ENCODE measurements around the gene PCDHGA1. TPM values are rescaled to one million over a fixed set of nuclear protein-coding genes. Genes with fewer than 3 reads are reported as not detected.
A peak's percentile ranks its signal among the peaks of the same experiment; 100 is the strongest.
"Not testable (repeated sequence)": the region's sequence is repeated elsewhere in the genome, so short reads cannot be mapped to it uniquely, and the experiment has no call there.

The PCDHGA1 gene
- total and polyA plus RNA-seq, 5 experiments from 2014 or later: 0.38 to 0.52 TPM; not detected in 3

DNA sequence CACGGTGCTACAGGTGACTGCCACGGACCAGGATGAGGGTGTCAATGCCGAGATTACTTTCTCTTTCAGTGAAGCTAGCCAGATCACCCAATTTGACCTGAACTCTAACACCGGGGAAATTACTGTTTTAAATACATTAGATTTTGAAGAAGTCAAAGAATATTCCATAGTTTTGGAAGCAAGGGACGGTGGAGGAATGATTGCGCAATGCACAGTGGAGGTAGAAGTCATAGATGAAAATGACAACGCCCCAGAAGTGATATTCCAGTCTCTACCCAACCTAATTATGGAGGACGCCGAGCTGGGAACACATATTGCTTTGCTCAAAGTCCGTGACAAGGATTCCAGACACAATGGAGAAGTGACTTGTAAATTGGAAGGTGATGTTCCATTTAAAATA is 58.3 kb downstream of the PCDHGA1 start:
- H3K9me3 Mint-ChIP-seq: peaks cover 14 to 88% (median 51%) of the 10 kb centered on the region in 9 donors
- ATAC-seq: no peak
- peaks cover 23 to 58% (median 34%) of the 10 kb centered on the region in 3 donors for H3K36me3 Mint-ChIP-seq
- POLR2A ChIA-PET: no interaction called here
- H3K27ac Mint-ChIP-seq: peak overlapping the region in 1 of 10 donors; percentile 53
- peaks cover 40 to 89% (median 75%) of the 10 kb centered on the region in 5 donors for H3K27me3 Mint-ChIP-seq
- peaks cover 0 to 2% (median 1%) of the 10 kb centered on the region in 4 donors for H3K4me1 Mint-ChIP-seq
- H3K4me3 Mint-ChIP-seq: peak overlapping the region in 2 of 10 donors; percentile 24 to 29
- no peak for DNase-seq

DNA sequence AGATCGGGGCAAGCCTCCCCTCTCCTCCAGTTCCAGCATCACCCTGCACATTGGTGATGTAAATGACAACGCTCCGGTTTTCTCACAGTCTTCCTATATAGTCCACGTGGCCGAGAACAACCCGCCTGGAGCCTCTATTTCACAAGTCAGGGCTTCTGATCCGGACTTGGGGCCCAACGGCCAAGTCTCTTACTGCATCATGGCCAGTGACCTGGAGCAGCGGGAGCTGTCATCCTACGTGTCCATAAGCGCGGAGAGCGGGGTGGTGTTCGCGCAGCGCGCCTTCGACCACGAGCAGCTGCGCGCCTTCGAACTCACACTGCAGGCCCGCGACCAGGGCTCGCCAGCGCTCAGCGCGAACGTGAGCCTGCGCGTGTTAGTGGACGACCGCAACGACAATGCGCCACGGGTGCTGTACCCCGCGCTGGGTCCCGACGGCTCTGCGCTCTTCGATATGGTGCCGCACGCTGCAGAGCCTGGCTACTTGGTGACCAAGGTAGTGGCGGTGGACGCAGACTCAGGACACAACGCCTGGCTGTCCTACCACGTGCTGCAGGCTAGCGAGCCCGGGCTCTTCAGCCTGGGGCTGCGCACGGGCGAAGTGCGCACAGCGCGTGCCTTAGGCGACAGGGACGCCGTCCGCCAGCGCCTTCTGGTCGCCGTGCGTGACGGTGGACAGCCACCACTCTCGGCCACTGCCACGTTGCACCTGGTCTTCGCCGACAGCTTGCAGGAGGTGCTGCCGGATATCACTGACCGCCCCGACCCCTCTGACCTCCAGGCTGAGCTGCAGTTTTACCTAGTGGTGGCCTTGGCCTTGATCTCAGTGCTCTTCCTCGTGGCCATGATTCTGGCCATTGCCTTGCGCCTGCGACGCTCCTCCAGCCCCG is 59.1 kb downstream of the PCDHGA1 start:
- Mint-ChIP-seq H3K9me3 (peaks cover 14 to 87% (median 51%) of the 10 kb centered on the region in 9 donors), H3K4me3 (peak overlapping the region in 3 of 10 donors; percentile 29 to 71 (median 49)), H3K27ac (no peak overlapping the region), H3K27me3 (peaks cover 44 to 92% (median 74%) of the 10 kb centered on the region in 5 donors), H3K36me3 (peaks cover 23 to 57% (median 39%) of the 10 kb centered on the region in 3 donors), H3K4me1 (peaks cover 0 to 2% (median 1%) of the 10 kb centered on the region in 4 donors)
- POLR2A ChIA-PET: no interaction called here
- no peak for ATAC-seq
- no peak for DNase-seq

DNA sequence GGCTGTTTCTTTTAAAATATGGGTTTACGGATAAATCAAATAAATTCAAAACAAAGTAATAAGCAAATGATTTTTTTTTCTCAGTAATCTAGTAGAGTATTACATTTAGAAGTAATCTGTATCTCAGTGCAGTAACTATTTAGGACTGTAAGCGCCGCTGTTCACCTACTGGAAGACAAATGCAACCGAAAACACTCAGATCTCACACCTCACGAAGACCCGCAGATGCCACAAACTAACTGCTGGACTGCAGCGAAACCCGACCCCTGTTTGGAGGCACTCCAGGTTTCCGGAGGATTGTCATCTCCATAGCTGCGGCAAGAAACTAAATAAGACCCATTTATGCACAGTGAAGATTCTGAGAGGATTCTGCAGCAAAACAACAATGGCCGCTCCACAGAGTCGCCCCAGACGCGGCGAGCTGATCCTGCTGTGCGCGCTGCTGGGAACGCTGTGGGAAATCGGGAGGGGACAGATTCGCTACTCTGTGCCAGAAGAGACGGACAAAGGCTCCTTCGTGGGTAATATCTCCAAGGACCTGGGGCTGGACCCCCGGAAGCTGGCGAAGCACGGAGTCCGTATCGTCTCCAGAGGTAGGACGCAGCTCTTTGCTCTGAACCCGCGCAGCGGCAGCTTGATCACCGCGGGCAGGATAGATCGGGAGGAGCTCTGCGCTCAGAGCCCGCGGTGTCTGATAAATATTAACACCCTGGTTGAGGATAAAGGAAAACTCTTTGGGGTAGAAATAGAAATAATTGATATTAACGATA is 62.3 kb downstream of the PCDHGA1 start, which contains the start of gene PCDHGA8:
Gene PCDHGA8 (plus strand): TSS at position 205 of the 770 bp plus-strand sequence. CDS start 181 bp downstream, at position 386.
- H3K36me3 Mint-ChIP-seq: peaks cover 21 to 51% (median 35%) of the 10 kb centered on the region in 3 donors
- H3K4me3 Mint-ChIP-seq: peak within 1 kb of the TSS in 1 of 10 donors; percentile 52
- H3K27ac Mint-ChIP-seq: peak within 1 kb of the TSS in 1 of 10 donors; percentile 67
- DNase-seq: no peak
- H3K9me3 Mint-ChIP-seq: peaks cover 0 to 83% (median 38%) of the 10 kb centered on the region in 9 donors
- peaks cover 0 to 2% (median 0%) of the 10 kb centered on the region in 4 donors for H3K4me1 Mint-ChIP-seq
- POLR2A ChIA-PET: interaction anchor here (0.6 kb wide), 1 partner anchor 497 kb away, joined by 5 read pairs; no protein-coding TSS in a partner anchor
- H3K27me3 Mint-ChIP-seq: peaks cover 41 to 87% (median 68%) of the 10 kb centered on the region in 5 donors
- ATAC-seq: no peak

DNA sequence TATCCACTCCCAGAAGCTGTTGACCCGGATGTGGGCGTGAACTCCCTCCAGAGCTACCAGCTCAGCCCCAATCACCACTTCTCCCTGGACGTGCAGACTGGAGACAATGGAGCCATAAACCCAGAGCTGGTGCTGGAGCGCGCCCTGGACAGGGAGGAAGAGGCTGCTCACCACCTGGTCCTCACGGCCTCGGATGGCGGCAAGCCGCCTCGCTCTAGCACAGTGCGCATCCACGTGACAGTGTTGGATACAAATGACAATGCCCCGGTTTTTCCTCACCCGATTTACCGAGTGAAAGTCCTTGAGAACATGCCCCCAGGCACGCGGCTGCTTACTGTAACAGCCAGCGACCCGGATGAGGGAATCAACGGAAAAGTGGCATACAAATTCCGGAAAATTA is 63.0 kb downstream of the PCDHGA1 start:
- Mint-ChIP-seq H3K4me3 (no peak overlapping the region), H3K4me1 (peaks cover 0 to 2% (median 0%) of the 10 kb centered on the region in 4 donors), H3K9me3 (peaks cover 0 to 80% (median 38%) of the 10 kb centered on the region in 9 donors), H3K27ac (no peak overlapping the region), H3K27me3 (peaks cover 39 to 84% (median 66%) of the 10 kb centered on the region in 5 donors), H3K36me3 (peaks cover 20 to 50% (median 35%) of the 10 kb centered on the region in 3 donors)
- no peak for ATAC-seq
- POLR2A ChIA-PET: interaction anchor here (0.6 kb wide), 1 partner anchor 496 kb away, joined by 5 read pairs; no protein-coding TSS in a partner anchor
- DNase-seq: no peak

DNA sequence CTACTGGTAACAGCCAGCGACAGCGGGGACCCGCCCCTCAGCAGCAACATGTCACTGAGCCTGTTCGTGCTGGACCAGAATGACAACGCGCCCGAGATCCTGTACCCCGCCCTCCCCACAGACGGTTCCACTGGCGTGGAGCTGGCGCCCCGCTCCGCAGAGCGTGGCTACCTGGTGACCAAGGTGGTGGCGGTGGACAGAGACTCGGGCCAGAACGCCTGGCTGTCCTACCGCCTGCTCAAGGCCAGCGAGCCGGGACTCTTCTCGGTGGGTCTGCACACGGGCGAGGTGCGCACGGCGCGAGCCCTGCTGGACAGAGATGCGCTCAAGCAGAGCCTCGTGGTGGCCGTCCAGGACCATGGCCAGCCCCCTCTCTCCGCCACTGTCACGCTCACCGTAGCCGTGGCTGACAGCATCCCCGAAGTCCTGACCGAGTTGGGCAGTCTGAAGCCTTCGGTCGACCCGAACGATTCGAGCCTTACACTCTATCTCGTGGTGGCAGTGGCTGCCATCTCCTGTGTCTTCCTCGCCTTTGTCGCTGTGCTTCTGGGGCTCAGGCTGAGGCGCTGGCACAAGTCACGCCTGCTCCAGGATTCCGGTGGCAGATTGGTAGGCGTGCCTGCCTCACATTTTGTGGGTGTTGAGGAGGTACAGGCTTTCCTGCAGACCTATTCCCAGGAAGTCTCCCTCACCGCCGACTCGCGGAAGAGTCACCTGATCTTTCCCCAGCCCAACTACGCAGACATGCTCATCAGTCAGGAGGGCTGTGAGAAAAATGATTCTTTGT is 64.3 kb downstream of the PCDHGA1 start:
- peak overlapping the region in 1 of 10 donors; percentile 24 for H3K27ac Mint-ChIP-seq
- peaks cover 19 to 49% (median 37%) of the 10 kb centered on the region in 3 donors for H3K36me3 Mint-ChIP-seq
- DNase-seq, H3K4me1 Mint-ChIP-seq, H3K4me3 Mint-ChIP-seq, ATAC-seq, POLR2A ChIA-PET: not testable (repeated sequence)
- peaks cover 40 to 83% (median 67%) of the 10 kb centered on the region in 5 donors for H3K27me3 Mint-ChIP-seq
- H3K9me3 Mint-ChIP-seq: peaks cover 0 to 77% (median 37%) of the 10 kb centered on the region in 9 donors

DNA sequence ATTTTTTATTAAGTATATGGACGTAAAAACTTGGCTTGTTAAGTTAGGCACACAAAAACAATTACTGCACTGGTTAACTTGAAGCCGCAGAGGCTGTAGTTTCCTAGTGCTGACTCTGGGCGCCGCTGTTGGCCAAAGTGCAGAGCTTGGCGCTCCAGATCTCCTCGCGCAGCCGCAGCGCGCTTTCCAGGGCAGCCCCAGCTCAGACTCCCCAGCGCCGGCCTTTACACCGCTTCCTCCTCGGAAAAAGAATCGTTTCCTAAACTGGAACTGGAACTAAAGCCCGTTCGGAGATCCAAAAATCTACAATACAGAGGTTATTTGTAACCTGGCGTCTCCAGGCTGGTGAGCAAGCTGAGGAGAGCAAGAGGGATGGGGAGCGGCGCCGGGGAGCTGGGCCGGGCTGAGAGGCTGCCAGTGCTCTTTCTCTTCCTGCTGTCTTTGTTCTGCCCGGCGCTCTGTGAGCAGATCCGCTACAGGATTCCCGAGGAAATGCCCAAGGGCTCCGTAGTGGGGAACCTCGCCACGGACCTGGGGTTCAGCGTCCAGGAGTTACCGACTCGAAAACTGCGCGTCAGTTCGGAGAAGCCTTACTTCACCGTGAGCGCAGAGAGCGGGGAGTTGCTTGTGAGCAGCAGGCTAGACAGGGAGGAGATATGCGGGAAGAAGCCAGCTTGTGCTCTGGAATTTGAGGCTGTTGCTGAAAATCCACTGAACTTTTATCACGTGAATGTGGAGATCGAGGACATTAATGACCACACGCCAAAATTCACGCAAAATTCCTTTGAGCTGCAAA is 67.6 kb downstream of the PCDHGA1 start, which contains the start of gene PCDHGB5:
Gene PCDHGB5 (plus strand): TSS at position 192 of the 796 bp plus-strand sequence. CDS start 181 bp downstream, at position 373.
- DNase-seq (peak in 4 of 10 donors; percentile 18 to 50 (median 34)), ATAC-seq (peak; percentile 84 to 85)
- Mint-ChIP-seq H3K4me3 (peak within 1 kb of the TSS; percentile 38 to 67 (median 57)), H3K36me3 (peaks cover 19 to 49% (median 29%) of the 10 kb centered on the region in 3 donors), H3K27ac (peak within 1 kb of the TSS in 1 of 10 donors; percentile 79), H3K9me3 (peaks cover 0 to 71% (median 31%) of the 10 kb centered on the region in 9 donors), H3K27me3 (peaks cover 38 to 80% (median 58%) of the 10 kb centered on the region in 5 donors)
- H3K4me1 Mint-ChIP-seq, POLR2A ChIA-PET: not testable (repeated sequence)

DNA sequence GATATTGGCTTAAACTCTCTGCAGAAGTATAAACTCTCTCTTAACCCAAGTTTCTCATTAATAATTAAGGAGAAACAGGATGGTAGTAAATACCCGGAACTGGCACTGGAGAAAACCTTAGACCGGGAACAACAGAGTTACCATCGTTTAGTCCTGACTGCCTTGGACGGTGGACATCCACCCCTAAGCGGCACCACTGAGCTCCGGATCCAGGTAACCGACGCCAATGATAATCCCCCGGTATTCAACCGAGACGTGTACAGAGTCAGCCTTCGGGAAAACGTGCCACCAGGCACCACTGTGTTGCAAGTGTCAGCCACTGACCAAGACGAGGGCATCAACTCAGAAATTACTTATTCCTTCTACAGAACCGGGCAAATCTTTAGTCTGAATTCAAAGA is 68.3 kb downstream of the PCDHGA1 start:
- Mint-ChIP-seq H3K36me3 (peaks cover 18 to 48% (median 26%) of the 10 kb centered on the region in 3 donors), H3K4me3 (no peak overlapping the region), H3K27ac (peak overlapping the region in 1 of 10 donors; percentile 79), H3K9me3 (peaks cover 0 to 71% (median 29%) of the 10 kb centered on the region in 9 donors), H3K4me1 (no peaks in the 10 kb centered on the region), H3K27me3 (peaks cover 40 to 80% (median 61%) of the 10 kb centered on the region in 5 donors)
- DNase-seq (no peak), ATAC-seq (no peak)
- POLR2A ChIA-PET: no interaction called here

DNA sequence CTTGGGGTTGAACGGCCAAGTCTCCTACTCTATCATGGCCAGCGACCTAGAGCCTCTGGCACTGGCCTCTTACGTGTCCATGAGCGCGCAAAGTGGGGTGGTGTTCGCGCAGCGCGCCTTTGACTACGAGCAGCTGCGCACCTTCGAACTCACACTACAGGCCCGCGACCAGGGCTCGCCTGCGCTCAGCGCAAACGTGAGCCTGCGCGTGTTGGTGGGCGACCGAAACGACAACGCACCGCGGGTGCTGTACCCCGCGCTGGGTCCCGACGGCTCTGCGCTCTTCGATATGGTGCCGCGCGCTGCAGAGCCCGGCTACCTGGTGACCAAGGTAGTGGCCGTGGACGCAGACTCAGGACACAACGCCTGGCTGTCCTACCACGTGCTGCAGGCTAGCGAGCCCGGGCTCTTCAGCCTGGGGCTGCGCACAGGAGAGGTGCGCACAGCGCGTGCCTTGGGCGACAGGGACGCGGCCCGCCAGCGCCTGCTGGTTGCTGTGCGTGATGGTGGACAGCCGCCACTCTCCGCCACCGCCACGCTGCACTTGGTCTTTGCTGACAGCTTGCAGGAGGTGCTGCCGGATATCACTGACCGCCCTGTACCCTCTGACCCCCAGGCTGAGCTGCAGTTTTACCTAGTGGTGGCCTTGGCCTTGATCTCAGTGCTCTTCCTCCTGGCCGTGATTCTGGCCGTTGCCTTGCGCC is 69.4 kb downstream of the PCDHGA1 start:
- Mint-ChIP-seq H3K4me3 (peak overlapping the region in 3 of 10 donors; percentile 7 to 36 (median 17)), H3K27ac (peak overlapping the region in 2 of 10 donors; percentile 21 to 33), H3K36me3 (peaks cover 14 to 50% (median 29%) of the 10 kb centered on the region in 3 donors), H3K27me3 (peaks cover 42 to 80% (median 63%) of the 10 kb centered on the region in 5 donors), H3K4me1 (no peaks in the 10 kb centered on the region), H3K9me3 (peaks cover 0 to 72% (median 26%) of the 10 kb centered on the region in 9 donors)
- no peak for DNase-seq
- ATAC-seq: no peak
- POLR2A ChIA-PET: no interaction called here

DNA sequence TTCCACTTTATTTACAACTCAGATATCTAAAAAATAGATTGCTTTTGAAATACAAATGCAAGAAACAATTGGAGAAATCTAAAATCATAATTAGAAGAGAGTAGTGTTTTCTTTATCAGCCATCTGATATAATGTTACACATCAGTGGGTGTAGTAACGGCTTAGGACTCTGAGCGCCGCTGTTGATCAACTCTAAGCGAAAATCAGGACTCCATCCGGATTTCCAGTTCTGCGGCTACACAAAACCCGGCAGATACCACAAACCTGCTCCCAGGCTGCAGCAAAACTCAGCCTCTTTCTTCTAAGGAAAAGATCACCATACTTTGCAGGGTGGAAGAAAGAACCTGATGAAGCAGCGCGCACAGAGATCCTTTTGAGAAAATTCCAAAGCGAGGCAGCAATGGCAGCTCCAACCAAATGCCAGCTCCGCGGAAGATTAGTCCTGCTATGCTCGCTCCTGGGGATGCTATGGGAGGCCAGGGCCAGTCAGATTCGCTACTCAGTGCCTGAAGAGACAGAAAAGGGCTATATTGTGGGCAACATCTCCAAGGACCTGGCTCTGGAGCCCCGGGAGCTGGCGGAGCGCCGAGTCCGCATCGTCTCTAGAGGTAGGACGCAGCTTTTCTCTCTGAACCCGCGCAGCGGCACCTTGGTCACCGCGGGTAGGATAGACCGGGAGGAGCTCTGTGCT is 72.4 kb downstream of the PCDHGA1 start, which contains the start of gene PCDHGA9:
Gene PCDHGA9 (plus strand): TSS at position 226 of the 691 bp plus-strand sequence. CDS start 175 bp downstream, at position 401.
- Mint-ChIP-seq H3K4me1 (no peaks in the 10 kb centered on the region), H3K4me3 (peak within 1 kb of the TSS; percentile 43 to 77 (median 60)), H3K9me3 (peaks cover 0 to 73% (median 30%) of the 10 kb centered on the region in 9 donors), H3K27ac (no peak within 1 kb of the TSS), H3K27me3 (peaks cover 45 to 84% (median 63%) of the 10 kb centered on the region in 5 donors), H3K36me3 (peaks cover 7 to 45% (median 24%) of the 10 kb centered on the region in 3 donors)
- DNase-seq: no peak
- ATAC-seq: no peak
- POLR2A ChIA-PET: no interaction called here

DNA sequence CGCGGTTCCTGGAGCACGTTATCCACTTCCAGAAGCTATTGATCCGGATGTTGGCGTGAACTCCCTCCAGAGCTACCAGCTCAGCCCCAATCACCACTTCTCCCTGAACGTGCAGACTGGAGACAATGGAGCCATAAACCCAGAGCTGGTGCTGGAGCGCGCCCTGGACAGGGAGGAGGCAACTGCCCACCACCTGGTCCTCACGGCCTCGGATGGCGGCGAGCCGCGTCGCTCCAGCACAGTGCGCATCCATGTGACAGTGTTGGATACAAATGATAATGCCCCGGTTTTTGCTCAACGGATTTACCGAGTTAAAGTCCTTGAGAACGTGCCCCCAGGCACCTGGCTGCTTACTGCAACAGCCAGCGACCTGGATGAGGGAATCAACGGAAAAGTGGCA is 73.1 kb downstream of the PCDHGA1 start:
- Mint-ChIP-seq H3K9me3 (peaks cover 0 to 80% (median 34%) of the 10 kb centered on the region in 9 donors), H3K36me3 (peaks cover 7 to 50% (median 25%) of the 10 kb centered on the region in 3 donors), H3K4me1 (peaks cover 0 to 2% (median 2%) of the 10 kb centered on the region in 4 donors), H3K4me3 (peak overlapping the region in 1 of 10 donors; percentile 7), H3K27me3 (peaks cover 50 to 91% (median 67%) of the 10 kb centered on the region in 5 donors), H3K27ac (no peak overlapping the region)
- DNase-seq (no peak), ATAC-seq (no peak)
- POLR2A ChIA-PET: no interaction called here

Measured in naive thymus-derived CD8-positive, alpha-beta T cell (primary cell).